ENCODE data around the gene TP53RK. TPM values are rescaled to one million over a fixed set of nuclear protein-coding genes. Genes with fewer than 3 reads are reported as not detected.

The TP53RK gene
- total RNA-seq, 1 experiment from 2014 or later = 21.5 TPM

GRCh38 chr20:46648903-46649649 is 40.2 kb downstream of the TP53RK start:
- H2BK20ac ChIP-seq (ENCODE audit: low read depth, low read length, poor library complexity, severe bottlenecking) = no peak overlapping the region
- H4K91ac ChIP-seq (ENCODE audit: insufficient read length, low read depth, low read length) = no peak overlapping the region
- H3K4ac ChIP-seq (ENCODE audit: low read depth, low read length) = no peak overlapping the region
- H2AFZ ChIP-seq (ENCODE audit: low read length) = no peak overlapping the region
- H4K5ac ChIP-seq (ENCODE audit: insufficient read length, low read depth, low read length) = no peak overlapping the region
- peaks cover 2% of the 10 kb centered on the region for H4K20me1 ChIP-seq (ENCODE audit: control insufficient read depth, insufficient read depth, insufficient read length)
- H3K4me1 ChIP-seq (ENCODE audit: insufficient read depth, low read length) = no peaks in the 10 kb centered on the region
- peaks cover 26 to 40% of the 10 kb centered on the region in 2 experiments for H3K4me1 Mint-ChIP-seq
- no peaks in the 10 kb centered on the region for H3K9me3 ChIP-seq (ENCODE audit: control insufficient read depth, low read depth, low read length)
- H3K36me3 Mint-ChIP-seq (ENCODE audit: insufficient read depth in 1 of 3, low read depth in 3 of 3) = peaks cover 0 to 10% (median 0%) of the 10 kb centered on the region in 3 experiments; a peak in 3 of 7 replicates
- no peaks in the 10 kb centered on the region; the same call in 1 of the 2 replicates for H3K27me3 ChIP-seq (ENCODE audit: insufficient read depth, low read length)
- H3K18ac ChIP-seq (ENCODE audit: insufficient read length, low read depth, low read length) = no peak overlapping the region
- no peak overlapping the region for H3K27ac Mint-ChIP-seq
- no peaks in the 10 kb centered on the region for H3K23me2 ChIP-seq (ENCODE audit: insufficient read length, low read depth, low read length, poor library complexity, severe bottlenecking)
- no peak overlapping the region for H2BK120ac ChIP-seq (ENCODE audit: low read depth, low read length, poor library complexity, severe bottlenecking)
- no peaks in the 10 kb centered on the region for H3K79me2 ChIP-seq (ENCODE audit: insufficient read depth, low read length)
- no peak overlapping the region for H2BK12ac ChIP-seq (ENCODE audit: insufficient read length, low read depth, low read length)
- no peak overlapping the region for H4K8ac ChIP-seq (replicated peaks; ENCODE audit: insufficient read length, low read depth, low read length)
- H2BK15ac ChIP-seq (ENCODE audit: low read depth, low read length) = no peak overlapping the region
- H3K9me3 Mint-ChIP-seq = peaks cover 0 to 2% of the 10 kb centered on the region in 2 experiments; a peak in 1 of 5 replicates
- DNase-seq = no peak
- WGBS (ENCODE audit: extremely low coverage, insufficient read length, low lambda C conversion rate) = no CpG with 5 or more reads among the region's 8 CpGs
- H3K14ac ChIP-seq (ENCODE audit: insufficient read depth, low read length) = no peak overlapping the region
- H3K56ac ChIP-seq (ENCODE audit: insufficient read length, low read depth, low read length) = no peak overlapping the region
- no peak overlapping the region for H3K27ac ChIP-seq (ENCODE audit: insufficient read length, low read depth, low read length)
- H3K9ac ChIP-seq (ENCODE audit: extremely low read depth, insufficient read length, low read length) = no peak overlapping the region
- no peak overlapping the region for H3K4me3 Mint-ChIP-seq
- H3K23ac ChIP-seq (ENCODE audit: insufficient read length, low read depth, low read length) = no peak overlapping the region
- H3T11ph ChIP-seq (ENCODE audit: low read length) = no peak overlapping the region
- H3K27me3 Mint-ChIP-seq (ENCODE audit: low read depth) = peaks cover 45% of the 10 kb centered on the region
- no peak overlapping the region for H2AK5ac ChIP-seq (ENCODE audit: insufficient read length, low read length)
- no peaks in the 10 kb centered on the region for H3K79me1 ChIP-seq (ENCODE audit: insufficient read depth, low read depth, low read length, poor library complexity, severe bottlenecking)
- no peak overlapping the region for H2BK5ac ChIP-seq (ENCODE audit: insufficient read length, low read length)
- H3K4me2 ChIP-seq (ENCODE audit: insufficient read depth, insufficient read length, low read length) = no peak overlapping the region
- TF ChIP-seq CTCF (conservative IDR thresholded peaks at IDR 0.05) = peak; percentile 24; the same call in 2 of the 3 replicates
